Measurements from ENCODE around the gene CCDC107. TPM values are rescaled to one million over a fixed set of nuclear protein-coding genes. Genes with fewer than 3 reads are reported as not detected.

CCDC107 gene
- total and polyA plus RNA-seq, 2 experiments from 2014 or later = 12.1 to 42.2 TPM

- H3K9me2 ChIP-seq (replicated peaks; ENCODE audit: insufficient read depth) = no peaks in the 10 kb centered on the region
- H3K4me2 ChIP-seq = no peak overlapping the region
- H3K4me3 ChIP-seq = no peak overlapping the region
- H2AFZ ChIP-seq = no peak overlapping the region
- WGBS (ENCODE audit: low lambda C conversion rate, missing lambda C conversion rate) = 87% methylated on average over 8 of the region's 8 CpGs
- no peak for TF ChIP-seq EZH2 (IDR thresholded peaks at IDR 0.05; ENCODE audit: borderline replicate concordance)
- no peak for TF ChIP-seq CTCF (IDR thresholded peaks at IDR 0.05; ENCODE audit: poor library complexity)
- no peak for TF ChIP-seq EZH2phosphoT487 (IDR thresholded peaks at IDR 0.05; ENCODE audit: low read depth, severe bottlenecking, unreplicated experiment)
- no peaks in the 10 kb centered on the region for H4K20me1 ChIP-seq (ENCODE audit: insufficient read depth, poor library complexity, severe bottlenecking)
- no peak overlapping the region for H3K27ac ChIP-seq
- H3K79me2 ChIP-seq = no peaks in the 10 kb centered on the region
- peaks cover 4% of the 10 kb centered on the region for H3K36me3 ChIP-seq (replicated peaks; ENCODE audit: insufficient read depth, low read depth)
- no peaks in the 10 kb centered on the region for H3K27me3 ChIP-seq
- no peak for DNase-seq (ENCODE audit: low spot score)
- no peaks in the 10 kb centered on the region for H3K4me1 ChIP-seq (ENCODE audit: insufficient read depth)
- no peaks in the 10 kb centered on the region for H3K9me3 ChIP-seq (ENCODE audit: low read depth)
Measured at GRCh38 chr9:35705372-35705771, 47.3 kb downstream of the CCDC107 start.

GRCh38 chr9:35705836-35706430 lies 47.8 kb downstream of the CCDC107 start:
- TF ChIP-seq EZH2phosphoT487 (IDR thresholded peaks at IDR 0.05; ENCODE audit: low read depth, severe bottlenecking, unreplicated experiment) = no peak
- no peak for TF ChIP-seq EZH2 (IDR thresholded peaks at IDR 0.05; ENCODE audit: borderline replicate concordance)
- TF ChIP-seq CTCF (IDR thresholded peaks at IDR 0.05; ENCODE audit: poor library complexity) = no peak
- 98% methylated on average over 7 of the region's 7 CpGs for WGBS (ENCODE audit: low lambda C conversion rate, missing lambda C conversion rate)
- H3K79me2 ChIP-seq = no peaks in the 10 kb centered on the region
- no peak overlapping the region for H3K27ac ChIP-seq
- no peaks in the 10 kb centered on the region for H3K9me2 ChIP-seq (replicated peaks; ENCODE audit: insufficient read depth)
- H3K36me3 ChIP-seq (replicated peaks; ENCODE audit: insufficient read depth, low read depth) = peaks cover 4% of the 10 kb centered on the region
- no peak overlapping the region for H3K4me2 ChIP-seq
- H3K4me3 ChIP-seq = no peak overlapping the region
- no peaks in the 10 kb centered on the region for H3K4me1 ChIP-seq (ENCODE audit: insufficient read depth)
- no peaks in the 10 kb centered on the region for H3K27me3 ChIP-seq
- no peak for DNase-seq (ENCODE audit: low spot score)
- H4K20me1 ChIP-seq (ENCODE audit: insufficient read depth, poor library complexity, severe bottlenecking) = no peaks in the 10 kb centered on the region
- no peak overlapping the region for H2AFZ ChIP-seq
- no peaks in the 10 kb centered on the region for H3K9me3 ChIP-seq (ENCODE audit: low read depth)

GRCh38 chr9:35706951-35707350 lies 48.9 kb downstream of the CCDC107 start:
- no peak for TF ChIP-seq EZH2phosphoT487 (IDR thresholded peaks at IDR 0.05; ENCODE audit: low read depth, severe bottlenecking, unreplicated experiment)
- TF ChIP-seq EZH2 (IDR thresholded peaks at IDR 0.05; ENCODE audit: borderline replicate concordance) = no peak
- TF ChIP-seq CTCF (IDR thresholded peaks at IDR 0.05; ENCODE audit: poor library complexity) = no peak
- no peak overlapping the region for H2AFZ ChIP-seq

More at GRCh38 chr9:35706951-35707350, 48.9 kb downstream of the CCDC107 start:
- Histone ChIP-seq H3K4me3 (no peak overlapping the region), H3K9me2 (replicated peaks; ENCODE audit: insufficient read depth) (no peaks in the 10 kb centered on the region), H4K20me1 (ENCODE audit: insufficient read depth, poor library complexity, severe bottlenecking) (no peaks in the 10 kb centered on the region), H3K27me3 (no peaks in the 10 kb centered on the region), H3K36me3 (replicated peaks; ENCODE audit: insufficient read depth, low read depth) (peaks cover 4% of the 10 kb centered on the region), H3K4me2 (no peak overlapping the region), H3K27ac (no peak overlapping the region), H3K79me2 (no peaks in the 10 kb centered on the region), H3K4me1 (ENCODE audit: insufficient read depth) (no peaks in the 10 kb centered on the region), H3K9me3 (ENCODE audit: low read depth) (no peaks in the 10 kb centered on the region)
- no peak for DNase-seq (ENCODE audit: low spot score)
- 94% methylated on average over 10 of the region's 10 CpGs for WGBS (ENCODE audit: low lambda C conversion rate, missing lambda C conversion rate)

Data from hepatocyte (in vitro differentiated cells).